IPS-18c (cell line): Measurements from ENCODE around the gene KLRB1.
"Not testable (repeated sequence)": the region's sequence is repeated elsewhere in the genome, so short reads cannot be mapped to it uniquely, and the experiment has no call there.

Source experiments
- H3K4me3 ChIP-seq: 2 replicates; pipeline ENCODE4 v1.7.0; 2013; ENCODE audit warnings: low read depth, mild to moderate bottlenecking, low read length, moderate library complexity; ENCODE audit not compliant: insufficient read depth
- H3K9me3 ChIP-seq: one replicate; pipeline ENCODE4 v1.6.1; 2013; ENCODE audit warnings: mild to moderate bottlenecking, low read length, moderate library complexity; ENCODE audit not compliant: control insufficient read depth, insufficient read depth

Gene KLRB1

DNA sequence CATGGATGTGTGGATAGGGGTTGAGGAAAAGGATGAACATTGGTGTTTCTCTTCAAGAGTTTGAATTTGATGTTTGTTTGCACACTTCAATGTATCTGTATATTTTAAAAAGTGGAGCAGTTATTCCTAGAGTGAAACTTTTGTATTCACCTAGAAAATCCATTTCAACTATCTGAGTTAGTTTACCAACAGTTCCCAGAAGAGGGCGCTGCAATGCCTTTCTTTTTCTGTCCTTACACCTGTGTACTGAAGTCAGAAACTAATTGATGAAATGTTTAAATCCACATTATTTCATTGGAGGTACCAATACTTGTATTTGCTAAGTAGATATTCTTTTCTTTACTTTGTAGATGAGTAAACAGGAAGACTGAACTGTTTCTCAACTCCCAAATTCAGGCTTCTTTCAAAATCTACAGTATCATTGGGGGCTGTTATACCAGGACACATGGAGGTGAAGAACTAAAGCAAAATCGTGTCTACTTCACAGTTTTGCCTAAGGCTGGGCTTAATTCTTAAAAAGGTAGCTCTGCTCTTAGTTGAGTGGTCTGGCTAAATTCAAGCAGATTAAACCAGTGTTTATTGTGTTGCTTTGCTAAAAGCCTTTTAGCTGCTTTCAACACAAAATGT lies 26.6 kb upstream of the KLRB1 start:
- peaks cover 2% of the 10 kb centered on the region for H3K9me3 ChIP-seq
- no peak overlapping the region for H3K4me3 ChIP-seq

DNA sequence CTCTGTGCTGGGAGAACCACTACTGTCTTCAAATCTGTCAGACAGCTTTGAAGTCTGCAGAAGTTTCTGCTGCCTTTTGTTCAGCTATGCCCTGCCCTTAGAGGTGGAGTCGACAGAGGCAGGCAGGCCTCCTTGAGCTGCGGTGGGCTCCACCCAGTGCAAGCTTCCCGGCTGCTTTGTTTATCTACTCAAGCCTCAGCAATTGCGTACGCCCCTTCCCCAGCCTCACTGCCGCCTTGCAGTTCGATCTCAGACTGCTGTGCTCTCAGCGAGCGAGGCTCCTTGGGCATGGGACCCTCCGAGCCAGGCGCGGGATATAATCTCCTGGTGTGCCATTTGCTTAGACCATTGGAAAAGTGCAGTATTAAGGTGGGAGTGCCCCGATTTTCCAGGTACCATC lies 25.1 kb upstream of the KLRB1 start:
- peaks cover 2% of the 10 kb centered on the region for H3K9me3 ChIP-seq
- no peak overlapping the region for H3K4me3 ChIP-seq

DNA sequence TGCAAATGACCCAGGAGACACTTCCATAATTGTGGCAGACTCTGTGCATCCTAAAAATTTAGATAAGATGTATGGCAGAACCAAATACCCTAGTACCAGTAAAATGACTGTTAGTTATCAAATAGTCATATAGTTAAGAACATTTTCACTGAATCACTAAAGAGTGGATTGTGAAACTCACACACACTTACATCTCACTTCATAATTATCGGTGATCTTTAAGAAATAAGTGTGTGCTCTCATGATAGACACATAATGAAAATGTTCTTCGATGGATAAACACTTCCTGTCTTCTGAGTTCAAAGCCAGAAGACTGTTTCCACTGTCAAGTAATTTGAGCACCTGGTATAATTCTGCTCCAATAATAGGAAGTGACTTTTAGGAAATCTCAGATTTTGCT lies 19.1 kb upstream of the KLRB1 start:
- no peak overlapping the region for H3K4me3 ChIP-seq
- H3K9me3 ChIP-seq, result no peaks in the 10 kb centered on the region

DNA sequence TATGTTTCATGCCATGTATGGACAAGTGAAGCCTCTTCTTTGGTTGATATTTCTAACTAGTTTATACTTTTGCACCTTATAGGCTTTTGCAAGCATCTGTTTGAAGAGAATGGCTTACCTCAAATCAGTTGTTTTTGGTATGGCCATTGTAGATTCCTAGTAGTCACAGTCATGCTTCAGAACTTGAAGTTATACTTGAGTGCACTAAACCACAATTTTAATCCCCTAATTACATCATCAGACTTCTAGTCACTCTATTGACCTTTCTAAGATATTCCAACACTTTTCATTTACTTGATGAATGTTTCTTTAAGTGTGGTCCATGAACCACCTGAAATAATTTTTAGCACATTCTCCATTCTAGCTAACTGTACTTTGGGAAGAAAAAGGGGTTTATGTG lies 18.6 kb upstream of the KLRB1 start:
- Histone ChIP-seq H3K9me3 (no peaks in the 10 kb centered on the region), H3K4me3 (no peak overlapping the region)

DNA sequence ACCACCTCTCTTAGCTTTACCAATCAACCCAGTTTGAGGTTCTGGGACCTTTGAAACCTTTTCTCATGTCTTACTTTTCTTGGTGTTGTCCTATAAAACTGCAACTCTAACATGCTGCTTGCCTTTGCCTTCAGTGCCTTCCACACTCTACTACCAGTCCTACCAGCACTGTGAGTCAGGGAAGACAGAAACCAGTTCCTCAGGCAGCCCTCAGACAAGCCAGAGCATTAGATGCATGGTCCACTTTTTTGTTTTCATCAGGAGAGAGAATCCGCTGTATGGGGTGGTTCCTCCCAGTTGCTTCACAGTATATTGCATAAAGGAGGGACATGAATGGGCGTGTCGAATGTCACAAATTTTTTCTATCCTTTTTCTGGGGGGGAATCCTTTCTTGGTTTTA lies 17.3 kb upstream of the KLRB1 start:
- no peak overlapping the region for H3K4me3 ChIP-seq
- no peaks in the 10 kb centered on the region for H3K9me3 ChIP-seq

DNA sequence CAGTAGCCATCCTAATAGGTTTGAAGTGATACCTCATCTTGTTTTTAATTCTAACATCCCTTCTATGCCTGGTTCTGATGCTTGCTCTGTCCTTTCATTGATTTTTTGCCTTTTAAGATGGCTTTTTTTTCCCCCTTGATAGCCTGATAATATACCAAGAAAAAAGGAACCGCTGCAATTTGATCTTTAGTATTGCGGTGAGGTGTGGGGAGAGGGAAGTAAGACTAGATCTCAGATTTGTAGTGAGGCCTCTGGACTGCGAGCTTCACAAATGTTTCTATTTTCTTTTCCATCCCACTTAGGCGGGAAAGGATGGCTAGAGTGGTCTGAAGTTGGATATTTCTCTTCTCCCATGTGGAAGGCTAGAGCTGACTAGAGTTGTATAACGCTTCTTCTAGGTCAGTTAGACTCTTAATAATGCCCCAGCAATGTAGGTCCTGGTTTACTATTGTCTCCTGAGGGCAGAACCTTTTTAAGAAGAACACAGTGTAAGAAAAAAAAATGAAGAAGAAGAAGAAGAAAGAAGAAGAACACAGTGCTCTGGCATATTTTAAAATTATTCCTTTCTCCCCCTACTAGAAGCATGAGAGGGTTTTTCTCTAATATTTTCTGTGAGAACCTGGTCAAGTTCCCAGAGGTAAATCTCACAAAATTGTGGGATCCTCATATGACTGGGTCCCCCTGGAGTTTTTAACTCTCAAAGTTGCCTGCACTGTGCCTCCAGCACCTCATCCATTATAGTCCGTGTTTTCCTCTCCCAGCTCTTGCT lies 11.9 kb upstream of the KLRB1 start:
- Histone ChIP-seq H3K9me3 (no peaks in the 10 kb centered on the region), H3K4me3 (no peak overlapping the region)

DNA sequence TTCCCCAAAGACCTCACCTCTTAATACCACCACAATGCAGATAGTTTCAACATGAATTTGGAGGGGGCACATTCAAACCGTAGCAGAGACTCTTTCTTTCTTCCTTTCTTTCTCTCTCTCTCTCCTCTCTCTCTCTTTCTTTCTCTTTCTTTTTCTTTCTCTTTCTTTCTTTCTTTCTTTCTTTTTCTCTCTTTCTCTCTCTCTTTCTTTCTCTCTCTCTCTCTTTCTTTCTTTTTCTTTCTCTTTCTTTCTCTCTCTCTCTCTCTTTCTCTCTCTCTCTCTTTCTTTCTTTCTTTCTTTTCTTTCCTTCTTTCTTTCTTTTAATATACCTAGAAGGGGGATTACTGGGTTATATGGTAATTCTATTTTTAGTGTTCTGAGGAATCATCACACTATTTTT lies 11.2 kb upstream of the KLRB1 start:
- H3K4me3 ChIP-seq, H3K9me3 ChIP-seq: not testable (repeated sequence)

DNA sequence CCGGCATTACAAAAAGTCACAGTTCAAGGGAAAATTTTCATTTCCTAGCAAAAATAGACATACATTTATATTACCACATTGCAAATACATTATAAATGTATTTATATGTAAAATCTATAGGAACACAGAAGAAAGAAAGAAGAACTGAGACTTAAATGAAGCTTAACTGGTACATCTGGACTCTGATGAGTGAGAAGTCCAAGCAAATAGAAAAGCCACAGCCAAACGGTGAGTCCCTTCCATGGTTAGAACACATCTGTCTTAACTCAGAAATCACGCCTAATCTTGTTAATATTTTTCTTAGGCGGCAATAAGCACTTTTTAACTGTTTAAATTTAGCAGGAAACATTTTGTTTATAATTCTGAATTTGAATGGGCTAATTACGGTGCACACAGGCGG lies 9.4 kb upstream of the KLRB1 start:
- Histone ChIP-seq H3K9me3 (no peaks in the 10 kb centered on the region), H3K4me3 (no peak overlapping the region)

DNA sequence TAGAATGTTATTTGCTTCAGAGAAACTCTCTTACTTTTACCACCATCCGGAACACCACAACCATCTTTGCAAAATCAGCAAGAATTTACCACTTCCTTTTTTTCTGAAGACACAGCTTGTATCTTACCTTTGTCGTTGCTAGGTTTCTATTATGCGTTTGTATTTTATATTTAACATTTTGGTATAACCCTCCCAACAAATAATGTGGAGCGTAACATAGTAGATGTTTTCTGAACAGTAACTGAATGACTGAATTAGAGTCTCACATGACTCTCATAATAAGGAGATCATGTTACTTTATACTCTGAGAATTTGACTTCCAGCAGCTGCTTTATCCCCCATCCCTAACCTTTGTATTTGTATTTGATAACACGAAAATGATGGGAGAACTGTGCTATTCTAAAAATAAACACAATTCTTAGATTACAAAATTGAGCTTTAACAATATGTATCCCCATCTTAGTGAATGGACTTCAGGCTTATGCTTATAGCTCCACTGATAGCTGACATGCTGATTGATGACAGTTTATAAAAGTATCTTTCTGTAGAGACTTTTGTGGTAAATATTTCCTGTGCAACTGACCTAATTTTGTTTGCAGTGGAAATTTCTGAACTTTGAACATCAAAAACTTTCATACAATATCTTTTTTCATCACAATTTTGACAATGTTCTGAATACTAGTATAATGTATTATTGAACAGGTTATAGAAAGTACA lies 7.9 kb upstream of the KLRB1 start:
- peaks cover 4% of the 10 kb centered on the region for H3K9me3 ChIP-seq
- H3K4me3 ChIP-seq, result no peak overlapping the region

DNA sequence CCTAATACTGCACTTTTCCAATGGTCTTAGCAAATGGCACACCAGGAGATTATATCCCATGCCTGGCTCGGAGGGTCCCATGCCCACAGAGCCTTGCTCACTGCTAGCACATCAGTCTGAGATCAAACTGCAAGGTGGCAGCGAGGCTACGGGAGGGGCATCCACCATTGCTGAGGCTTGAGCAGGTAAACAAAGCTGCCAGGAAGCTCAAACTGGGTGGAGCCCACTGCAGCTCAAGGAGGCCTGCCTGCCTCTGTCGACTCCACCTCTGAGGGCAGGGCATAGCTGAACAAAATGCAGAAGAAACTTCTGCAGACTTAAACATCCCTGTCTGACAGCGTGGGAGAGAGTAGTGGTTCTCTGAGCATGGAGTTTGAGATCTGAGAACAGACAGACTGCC lies 2.9 kb upstream of the KLRB1 start:
- H3K4me3 ChIP-seq, result not testable (repeated sequence)

DNA sequence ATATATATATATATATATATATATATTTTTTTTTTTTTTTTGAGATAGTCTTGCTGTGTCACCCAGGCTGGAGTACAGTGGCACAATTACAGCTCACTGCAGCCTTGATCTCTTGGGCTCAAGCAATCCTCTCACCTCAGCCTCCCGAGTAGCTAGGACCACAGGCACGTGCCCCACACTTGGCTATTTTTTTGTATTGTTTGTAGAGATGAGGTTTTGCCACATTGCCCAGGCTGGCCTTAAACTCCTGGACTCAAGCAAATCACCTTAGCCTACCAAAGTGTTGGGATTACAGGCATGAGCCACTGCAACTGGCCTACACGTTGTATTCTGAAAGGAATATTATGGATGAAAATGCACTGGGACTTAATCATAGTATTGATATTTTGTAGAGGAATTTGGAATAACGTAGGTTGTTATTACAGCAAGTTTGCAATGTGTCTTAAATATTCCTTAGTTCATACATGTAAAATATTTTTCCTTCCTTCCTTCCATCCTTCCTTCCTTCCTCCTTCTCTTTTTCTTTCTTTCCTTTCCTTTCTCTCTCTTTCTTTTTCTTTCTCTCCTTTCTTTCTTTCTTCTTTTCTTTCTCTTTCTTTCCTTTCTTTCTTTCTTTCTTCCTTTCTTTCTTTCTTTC lies 862 bp downstream of the KLRB1 start:
- Histone ChIP-seq H3K4me3 (no peak overlapping the region), H3K9me3 (peaks cover 4% of the 10 kb centered on the region)

More for the DNA sequence above, 2.9 kb upstream of the KLRB1 start:
- not testable (repeated sequence) for H3K9me3 ChIP-seq

DNA sequence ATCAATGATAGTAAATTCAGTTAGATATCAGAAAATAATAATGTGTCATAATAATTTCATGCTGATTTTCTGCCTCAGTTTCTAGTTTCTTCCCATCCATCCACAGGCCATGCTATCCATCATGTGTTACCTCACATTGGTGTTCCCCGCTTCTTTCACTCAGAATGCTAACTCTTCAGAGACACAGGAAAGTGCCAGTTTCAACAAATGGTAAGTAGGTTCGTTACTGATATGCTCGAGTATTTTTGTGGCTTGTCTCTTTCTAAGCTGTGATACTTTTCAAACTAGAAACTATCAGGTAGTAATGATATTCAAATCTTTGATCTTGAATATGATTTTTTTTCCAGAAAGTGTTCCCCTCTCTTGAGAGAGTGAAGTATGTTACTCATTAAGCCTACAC lies 1.5 kb downstream of the KLRB1 start:
- Histone ChIP-seq H3K9me3 (peaks cover 4% of the 10 kb centered on the region), H3K4me3 (no peak overlapping the region)

DNA sequence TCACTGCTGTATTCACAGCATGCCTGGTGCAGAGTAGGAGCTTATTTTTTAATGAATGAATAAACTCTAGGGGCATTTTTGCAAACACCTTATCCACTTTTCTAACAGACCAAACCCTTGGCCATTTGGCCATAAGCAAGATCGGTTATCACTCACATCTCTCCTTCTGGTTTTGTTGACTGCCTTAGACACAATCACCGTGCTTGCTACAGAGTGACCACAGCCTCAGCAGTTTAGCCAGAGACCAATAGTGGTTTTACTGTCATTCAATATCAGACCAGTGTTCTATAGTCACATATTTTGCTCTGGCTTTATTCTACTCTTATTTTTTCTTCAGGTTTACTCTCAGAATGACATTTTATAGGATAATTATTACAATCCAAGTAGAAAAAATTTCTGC lies 2.2 kb downstream of the KLRB1 start:
- no peak overlapping the region for H3K4me3 ChIP-seq
- H3K9me3 ChIP-seq, result no peaks in the 10 kb centered on the region

DNA sequence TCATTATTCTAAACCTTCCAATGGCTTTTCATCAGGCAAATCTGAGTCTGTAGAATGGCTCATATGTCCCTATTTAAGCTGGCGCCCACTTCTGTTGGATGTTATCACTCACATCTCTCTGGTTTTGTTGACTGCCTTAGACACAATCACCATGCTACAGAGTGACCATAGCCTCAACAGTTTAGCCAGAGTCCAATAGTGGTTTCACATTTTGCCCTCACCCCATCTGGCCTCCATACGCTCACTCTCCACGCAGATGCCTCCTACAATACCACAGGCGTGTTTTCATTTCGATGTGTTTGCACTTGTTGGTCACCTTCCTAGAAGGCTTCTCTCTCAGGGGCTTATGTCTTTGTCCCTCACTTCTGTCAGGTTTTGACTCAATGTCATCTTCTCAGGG lies 3.4 kb downstream of the KLRB1 start:
- H3K4me3 ChIP-seq, result no peak overlapping the region
- no peaks in the 10 kb centered on the region for H3K9me3 ChIP-seq

DNA sequence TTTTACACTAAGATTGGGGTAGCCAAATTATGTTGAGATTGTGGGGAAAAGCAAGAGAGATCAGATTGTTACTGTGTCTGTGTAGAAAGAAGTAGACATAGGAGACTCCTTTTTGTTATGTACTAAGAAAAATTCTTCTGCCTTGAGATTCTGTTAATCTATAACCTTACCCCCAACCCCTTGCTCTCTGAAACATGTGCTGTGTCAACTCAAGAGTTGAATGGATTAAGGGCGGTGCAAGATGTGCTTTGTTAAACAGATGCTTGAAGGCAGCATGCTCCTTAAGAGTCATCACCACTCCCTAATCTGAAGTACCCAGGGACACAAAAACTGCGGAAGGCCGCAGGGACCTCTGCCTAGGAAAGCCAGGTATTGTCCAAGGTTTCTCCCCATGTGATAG lies 7.3 kb downstream of the KLRB1 start:
- H3K4me3 ChIP-seq, H3K9me3 ChIP-seq: not testable (repeated sequence)

DNA sequence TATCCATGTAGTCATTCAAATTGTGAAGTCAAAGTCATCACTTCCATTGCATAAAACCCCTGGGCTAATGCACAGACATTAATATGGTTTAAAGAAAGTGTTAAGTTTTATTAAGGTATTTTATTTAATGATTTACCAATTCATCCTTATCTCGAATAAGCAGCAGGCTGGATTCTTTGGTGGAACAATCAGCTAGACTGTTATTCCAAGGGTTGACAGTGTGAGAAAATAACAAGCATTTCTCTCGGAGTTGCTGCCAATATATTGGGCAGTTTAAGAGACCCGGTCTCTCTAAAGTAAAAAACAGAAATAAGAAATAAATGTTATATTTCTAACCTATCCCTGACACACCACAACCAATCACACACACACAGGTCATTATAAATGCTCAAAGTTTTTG lies 9.4 kb downstream of the KLRB1 start:
- H3K9me3 ChIP-seq, result no peaks in the 10 kb centered on the region
- H3K4me3 ChIP-seq, result no peak overlapping the region

DNA sequence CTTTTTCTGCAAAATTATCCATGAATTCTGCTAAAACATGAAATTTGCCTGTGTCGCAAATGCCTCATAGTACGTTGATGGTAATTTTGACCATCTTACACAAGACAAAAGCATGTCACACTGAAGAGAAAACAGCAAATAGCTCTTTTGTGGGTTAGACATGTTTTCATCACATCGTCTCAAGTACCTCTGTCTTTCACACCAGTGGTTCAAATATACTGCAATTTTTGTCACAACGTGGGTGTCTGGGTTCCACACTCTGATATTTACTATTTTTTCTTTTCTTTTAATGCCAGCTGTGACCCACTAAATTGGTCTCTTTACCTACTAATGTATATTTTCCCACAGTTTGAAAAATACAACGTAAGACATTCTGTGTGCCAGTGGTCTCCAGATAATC lies 10.4 kb downstream of the KLRB1 start:
- no peak overlapping the region for H3K4me3 ChIP-seq
- no peaks in the 10 kb centered on the region for H3K9me3 ChIP-seq

DNA sequence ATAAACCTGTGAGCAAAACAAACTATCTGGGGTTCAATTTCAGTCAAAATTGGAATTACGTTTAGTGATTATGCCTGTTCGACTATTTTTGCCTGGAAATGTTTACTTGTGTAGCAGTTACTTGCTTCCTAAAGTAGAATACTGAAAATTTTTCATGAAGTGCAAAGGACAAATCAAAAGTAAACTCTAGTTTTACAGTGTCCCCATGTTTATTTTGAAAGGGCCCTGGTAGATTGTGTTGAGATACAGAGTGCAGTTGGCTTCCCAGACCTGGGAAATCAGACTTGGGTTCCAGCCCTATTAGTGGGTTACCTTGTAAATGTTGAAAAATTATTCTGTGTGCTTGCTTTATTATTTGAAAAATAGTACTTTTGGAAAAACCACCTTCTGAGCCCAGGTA lies 17.3 kb downstream of the KLRB1 start:
- no peak overlapping the region for H3K4me3 ChIP-seq
- H3K9me3 ChIP-seq, result no peaks in the 10 kb centered on the region
